OCI-LY1 (cell line): ENCODE data around the gene OXTR.

ENCODE experiments used
- H2AFZ ChIP-seq: fragments of 200-600 bp; sonication (generic), shearing (Covaris generic); 2 replicates; pipeline ENCODE4 v1.6.0; 2014; ENCODE audit warnings: antibody characterized with exemption, mild to moderate bottlenecking, low read length
- H3F3A ChIP-seq: fragments of 200-600 bp; sonication (generic), shearing (Covaris generic); 2 replicates; pipeline ENCODE4 v1.6.0; 2014; ENCODE audit warnings: mild to moderate bottlenecking, antibody characterized with exemption, low read length, moderate library complexity; ENCODE audit not compliant: insufficient read depth
- H3K27ac ChIP-seq: fragments of 200-600 bp; sonication (generic); 2 replicates; pipeline ENCODE4 v1.5.1; 2014; ENCODE audit warnings: low read length, mixed run types, mild to moderate bottlenecking, low read depth; ENCODE audit not compliant: poor library complexity, severe bottlenecking
- H3K27me3 ChIP-seq: fragments of 200-600 bp; sonication (generic); 2 replicates; pipeline ENCODE4 v1.6.0; 2014; ENCODE audit warnings: antibody characterized with exemption, mild to moderate bottlenecking, low read length, moderate library complexity; ENCODE audit not compliant: insufficient read depth
- H3K36me3 ChIP-seq: fragments of 200-600 bp; sonication (generic); 2 replicates; pipeline ENCODE4 v1.6.1; 2014; ENCODE audit warnings: mild to moderate bottlenecking, antibody characterized with exemption, low read length, moderate library complexity, mixed read lengths; ENCODE audit not compliant: insufficient read depth
- H3K4me1 ChIP-seq: fragments of 200-600 bp; sonication (generic); 2 replicates; pipeline ENCODE4 v1.5.1; 2014; ENCODE audit warnings: mild to moderate bottlenecking, low read length, moderate library complexity; ENCODE audit not compliant: insufficient read depth, severe bottlenecking
- H3K4me2 ChIP-seq: fragments of 200-600 bp; sonication (generic), shearing (Covaris generic); 2 replicates; pipeline ENCODE4 v1.6.1; 2014; ENCODE audit warnings: low read length
- H3K4me3 ChIP-seq: fragments of 200-600 bp; sonication (generic); 2 replicates; pipeline ENCODE4 v1.5.1; 2014; ENCODE audit warnings: low read length, low read depth, mild to moderate bottlenecking, mixed read lengths; ENCODE audit not compliant: poor library complexity, severe bottlenecking
- H3K79me2 ChIP-seq: fragments of 200-600 bp; shearing (Covaris generic); 2 replicates; pipeline ENCODE4 v1.6.1; 2016; ENCODE audit warnings: mixed run types, low read length, mixed read lengths; ENCODE audit not compliant: insufficient read depth
- H3K9ac ChIP-seq: fragments of 200-600 bp; sonication (generic), shearing (Covaris generic); 2 replicates; pipeline ENCODE4 v1.6.1; 2014; ENCODE audit warnings: mild to moderate bottlenecking, low read length, mixed read lengths
- H3K9me2 ChIP-seq: fragments of 200-600 bp; sonication (generic), shearing (Covaris generic); 2 replicates; pipeline ENCODE4 v1.6.1; 2014; ENCODE audit warnings: low read depth, mild to moderate bottlenecking, low read length, mixed read lengths
- H3K9me3 ChIP-seq: fragments of 200-600 bp; shearing (Covaris generic); 2 replicates; pipeline ENCODE4 v1.6.1; 2014; ENCODE audit warnings: low read length, mixed read lengths
- H4K20me1 ChIP-seq: fragments of 200-600 bp; sonication (generic), shearing (Covaris generic); 2 replicates; pipeline ENCODE4 v1.6.0; 2016; ENCODE audit warnings: mild to moderate bottlenecking, low read length; ENCODE audit not compliant: insufficient read depth
- EZH2 ChIP-seq: fragments of 200-600 bp; sonication (generic), shearing (Covaris generic); IDR thresholded peaks from 2 replicates; pipeline ENCODE4 v1.8.0; 2017; ENCODE audit warnings: borderline replicate concordance, mixed run types, mild to moderate bottlenecking, antibody characterized with exemption, low read length, moderate library complexity, mixed read lengths
- TF ChIP-seq, protein P1 (sequence below): fragments of 200-600 bp; sonication (generic), shearing (Covaris generic); IDR thresholded peaks from 2 replicates; pipeline ENCODE4 v1.5.1; 2017; ENCODE audit warnings: mild to moderate bottlenecking, antibody characterized with exemption, low read length, moderate library complexity, mixed read lengths

The OXTR gene

DNA sequence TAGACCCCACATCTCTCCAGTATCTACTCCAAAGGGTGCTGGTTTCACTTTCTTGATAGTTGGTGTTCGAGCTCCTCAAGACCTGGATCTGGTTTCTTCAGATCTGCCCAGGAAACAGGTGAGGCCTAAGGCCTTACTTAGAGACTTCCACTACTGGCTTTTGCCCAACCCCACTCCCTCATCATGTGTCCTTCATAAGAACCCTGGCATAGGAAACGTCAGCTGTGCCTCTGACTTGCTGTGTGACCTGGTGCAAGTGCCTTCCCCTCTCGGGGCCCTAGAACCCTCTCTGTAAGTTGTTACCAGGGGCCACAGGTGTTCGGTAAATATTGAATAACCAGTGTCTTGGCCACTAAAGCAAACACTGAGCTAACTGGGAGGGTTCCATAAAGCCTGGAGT lies 3.9 kb downstream of the OXTR start:
- TF ChIP-seq EZH2, result no peak
- TF ChIP-seq, protein P1, sequence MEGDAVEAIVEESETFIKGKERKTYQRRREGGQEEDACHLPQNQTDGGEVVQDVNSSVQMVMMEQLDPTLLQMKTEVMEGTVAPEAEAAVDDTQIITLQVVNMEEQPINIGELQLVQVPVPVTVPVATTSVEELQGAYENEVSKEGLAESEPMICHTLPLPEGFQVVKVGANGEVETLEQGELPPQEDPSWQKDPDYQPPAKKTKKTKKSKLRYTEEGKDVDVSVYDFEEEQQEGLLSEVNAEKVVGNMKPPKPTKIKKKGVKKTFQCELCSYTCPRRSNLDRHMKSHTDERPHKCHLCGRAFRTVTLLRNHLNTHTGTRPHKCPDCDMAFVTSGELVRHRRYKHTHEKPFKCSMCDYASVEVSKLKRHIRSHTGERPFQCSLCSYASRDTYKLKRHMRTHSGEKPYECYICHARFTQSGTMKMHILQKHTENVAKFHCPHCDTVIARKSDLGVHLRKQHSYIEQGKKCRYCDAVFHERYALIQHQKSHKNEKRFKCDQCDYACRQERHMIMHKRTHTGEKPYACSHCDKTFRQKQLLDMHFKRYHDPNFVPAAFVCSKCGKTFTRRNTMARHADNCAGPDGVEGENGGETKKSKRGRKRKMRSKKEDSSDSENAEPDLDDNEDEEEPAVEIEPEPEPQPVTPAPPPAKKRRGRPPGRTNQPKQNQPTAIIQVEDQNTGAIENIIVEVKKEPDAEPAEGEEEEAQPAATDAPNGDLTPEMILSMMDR, result no peak
- Histone ChIP-seq H2AFZ (no peak overlapping the region), H3K79me2 (no peaks in the 10 kb centered on the region), H4K20me1 (no peaks in the 10 kb centered on the region), H3K4me2 (no peak overlapping the region), H3K9ac (no peak overlapping the region), H3K27ac (no peak overlapping the region), H3K9me2 (no peaks in the 10 kb centered on the region), H3K4me1 (no peaks in the 10 kb centered on the region), H3K27me3 (no peaks in the 10 kb centered on the region), H3F3A (no peaks in the 10 kb centered on the region), H3K9me3 (no peaks in the 10 kb centered on the region), H3K36me3 (no peaks in the 10 kb centered on the region), H3K4me3 (no peak overlapping the region)

DNA sequence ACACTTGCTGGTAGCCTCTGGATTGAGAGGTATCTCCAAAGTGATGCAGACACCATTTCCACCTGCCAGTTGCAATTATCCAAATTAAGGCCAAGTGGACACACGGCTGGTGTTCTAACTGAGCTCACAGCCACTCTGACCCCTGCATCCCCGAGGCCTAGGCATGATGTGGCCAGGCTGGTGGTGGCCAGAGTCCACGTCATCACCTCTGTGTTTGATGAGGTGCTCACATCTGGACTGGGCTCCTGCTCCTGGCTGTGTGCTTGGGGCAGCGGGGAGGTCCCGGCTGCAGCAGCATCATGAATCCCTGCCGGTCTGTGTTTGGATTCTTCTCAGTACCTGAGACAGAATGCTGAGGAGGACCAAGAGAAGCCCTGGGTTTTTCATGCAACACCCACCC lies 4.9 kb downstream of the OXTR start:
- no peaks in the 10 kb centered on the region for H3K9me2 ChIP-seq
- H3K27me3 ChIP-seq, result no peaks in the 10 kb centered on the region
- no peaks in the 10 kb centered on the region for H4K20me1 ChIP-seq
- no peak overlapping the region for H3K27ac ChIP-seq
- no peaks in the 10 kb centered on the region for H3F3A ChIP-seq
- no peak overlapping the region for H3K9ac ChIP-seq
- no peaks in the 10 kb centered on the region for H3K4me1 ChIP-seq
- no peaks in the 10 kb centered on the region for H3K9me3 ChIP-seq
- H3K4me3 ChIP-seq, result no peak overlapping the region
- H3K4me2 ChIP-seq, result no peak overlapping the region
- H3K36me3 ChIP-seq, result no peaks in the 10 kb centered on the region
- TF ChIP-seq, protein P1, result no peak
- TF ChIP-seq EZH2, result no peak
- no peaks in the 10 kb centered on the region for H3K79me2 ChIP-seq
- H2AFZ ChIP-seq, result no peak overlapping the region

DNA sequence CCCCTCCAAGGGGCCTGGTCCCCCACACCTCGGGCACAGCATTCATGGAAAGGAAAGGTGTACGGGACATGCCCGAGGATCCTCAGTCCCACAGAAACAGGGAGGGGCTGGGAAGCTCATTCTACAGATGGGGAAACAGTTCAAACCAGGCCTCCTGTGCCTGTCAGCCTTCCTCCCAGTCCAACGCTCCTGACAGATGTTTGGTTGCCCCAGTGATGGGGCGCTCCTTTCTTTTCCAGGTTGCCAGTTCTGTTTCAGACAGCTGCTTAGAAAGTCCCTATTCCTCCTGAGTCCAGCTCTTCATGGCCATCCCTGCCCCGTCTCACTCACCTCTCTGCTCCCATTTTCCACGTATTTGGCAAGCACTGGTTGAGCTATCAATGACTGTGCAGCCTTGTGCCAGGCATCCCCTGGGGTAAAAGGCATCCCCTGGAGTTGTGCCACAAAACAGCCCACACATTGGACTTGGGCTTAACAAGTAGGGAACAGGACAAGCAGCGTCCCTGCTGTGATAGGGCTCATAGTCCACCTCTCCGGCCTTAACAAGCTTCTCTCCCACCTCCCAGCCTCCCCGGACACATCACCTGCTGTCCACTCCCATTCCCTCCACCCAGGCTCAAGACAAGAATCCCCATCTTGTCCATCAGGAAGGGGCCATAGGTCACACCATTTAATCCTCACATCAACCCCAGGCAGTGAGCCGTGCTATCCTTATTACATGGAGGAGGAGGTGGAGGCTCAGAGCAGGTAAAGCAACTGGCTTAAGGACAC lies 6.6 kb downstream of the OXTR start:
- TF ChIP-seq, protein P1, result no peak
- no peak for TF ChIP-seq EZH2
- no peaks in the 10 kb centered on the region for H3K4me1 ChIP-seq
- H3K4me2 ChIP-seq, result no peak overlapping the region
- H3F3A ChIP-seq, result no peaks in the 10 kb centered on the region
- H2AFZ ChIP-seq, result no peak overlapping the region
- no peaks in the 10 kb centered on the region for H4K20me1 ChIP-seq
- H3K36me3 ChIP-seq, result no peaks in the 10 kb centered on the region
- no peaks in the 10 kb centered on the region for H3K9me3 ChIP-seq
- no peaks in the 10 kb centered on the region for H3K27me3 ChIP-seq
- H3K9ac ChIP-seq, result no peak overlapping the region
- H3K27ac ChIP-seq, result no peak overlapping the region
- no peaks in the 10 kb centered on the region for H3K79me2 ChIP-seq
- no peaks in the 10 kb centered on the region for H3K9me2 ChIP-seq
- no peak overlapping the region for H3K4me3 ChIP-seq
